KBM-7 (cell line): ENCODE results near the gene MAN1C1.

Experiments
- DNase-seq: peaks from one replicate; pipeline ENCODE4 v3.0.0-alpha.2; 2015
- in situ Hi-C: fragments of 300-500 bp; cut with MboI; formaldehyde crosslinking; loops from 2 replicates; pipeline ENCODE4 v1.14.3; 2020; ENCODE audit warnings: low sequenced_read_pairs, low pct_unique_long_range_greater_than_20kb, mixed read lengths

Gene MAN1C1

DNA sequence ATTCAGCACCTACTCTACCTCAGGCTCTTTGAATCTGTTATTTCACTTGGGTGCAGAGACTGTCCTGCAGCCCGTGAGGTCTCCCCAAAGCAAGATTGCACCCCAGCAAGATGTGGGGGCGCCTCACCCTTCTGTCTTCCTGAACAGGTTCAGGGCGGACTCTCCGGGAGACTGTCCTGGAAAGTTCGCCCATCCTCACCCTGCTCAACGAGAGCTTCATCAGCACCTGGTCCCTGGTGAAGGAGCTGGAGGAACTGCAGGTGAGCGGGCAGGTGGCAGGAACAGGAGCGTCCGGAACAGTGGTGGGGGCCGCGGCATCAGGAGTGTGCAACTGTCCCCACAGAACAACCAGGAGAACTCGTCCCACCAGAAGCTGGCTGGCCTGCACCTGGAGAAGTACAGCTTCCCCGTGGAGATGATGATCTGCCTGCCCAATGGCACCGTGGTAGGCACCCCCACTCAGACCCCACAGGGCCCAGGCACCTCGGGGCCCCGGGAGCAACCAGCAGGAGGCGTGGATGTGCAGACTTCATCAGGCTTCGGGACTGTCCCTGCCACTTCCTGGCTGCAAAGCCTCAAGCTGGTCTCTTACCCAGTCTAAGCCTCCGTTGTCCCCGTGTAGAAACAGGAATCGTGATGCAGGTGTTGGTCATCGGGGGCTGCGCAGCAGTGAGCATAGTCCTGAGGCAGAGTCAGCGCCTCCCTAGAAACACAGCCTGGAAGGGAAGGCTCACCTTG lies 197.3 kb downstream of the MAN1C1 start:
- in situ Hi-C loops: no loop called here
- DNase-seq: no peak

DNA sequence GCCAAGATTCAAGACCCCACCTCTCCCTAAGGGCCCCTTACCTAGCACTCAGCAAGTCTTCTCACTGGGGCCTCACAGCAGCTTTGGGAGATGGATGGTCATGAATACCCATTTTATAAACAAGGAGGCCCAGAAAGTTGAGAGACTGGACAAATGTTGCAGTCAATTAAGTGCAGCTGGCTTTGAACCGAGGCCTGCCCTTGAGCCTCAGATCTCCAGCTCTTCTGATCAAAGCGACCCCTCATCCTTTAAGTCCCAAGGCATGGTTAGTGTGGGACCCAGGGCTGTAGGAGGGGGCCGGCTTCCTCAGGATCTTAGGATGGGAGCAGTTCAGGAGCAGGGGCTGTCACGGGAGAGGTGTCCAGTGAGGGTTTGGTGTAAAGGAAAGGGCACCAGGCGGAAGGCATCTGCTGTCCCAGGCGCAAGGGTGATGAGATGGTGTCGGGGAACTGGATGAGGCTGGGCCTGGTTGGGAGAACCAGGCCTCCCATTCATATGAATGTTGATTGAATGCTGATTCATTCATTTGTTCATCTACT lies 198.0 kb downstream of the MAN1C1 start:
- DNase-seq: no peak
- in situ Hi-C loops: no loop called here

DNA sequence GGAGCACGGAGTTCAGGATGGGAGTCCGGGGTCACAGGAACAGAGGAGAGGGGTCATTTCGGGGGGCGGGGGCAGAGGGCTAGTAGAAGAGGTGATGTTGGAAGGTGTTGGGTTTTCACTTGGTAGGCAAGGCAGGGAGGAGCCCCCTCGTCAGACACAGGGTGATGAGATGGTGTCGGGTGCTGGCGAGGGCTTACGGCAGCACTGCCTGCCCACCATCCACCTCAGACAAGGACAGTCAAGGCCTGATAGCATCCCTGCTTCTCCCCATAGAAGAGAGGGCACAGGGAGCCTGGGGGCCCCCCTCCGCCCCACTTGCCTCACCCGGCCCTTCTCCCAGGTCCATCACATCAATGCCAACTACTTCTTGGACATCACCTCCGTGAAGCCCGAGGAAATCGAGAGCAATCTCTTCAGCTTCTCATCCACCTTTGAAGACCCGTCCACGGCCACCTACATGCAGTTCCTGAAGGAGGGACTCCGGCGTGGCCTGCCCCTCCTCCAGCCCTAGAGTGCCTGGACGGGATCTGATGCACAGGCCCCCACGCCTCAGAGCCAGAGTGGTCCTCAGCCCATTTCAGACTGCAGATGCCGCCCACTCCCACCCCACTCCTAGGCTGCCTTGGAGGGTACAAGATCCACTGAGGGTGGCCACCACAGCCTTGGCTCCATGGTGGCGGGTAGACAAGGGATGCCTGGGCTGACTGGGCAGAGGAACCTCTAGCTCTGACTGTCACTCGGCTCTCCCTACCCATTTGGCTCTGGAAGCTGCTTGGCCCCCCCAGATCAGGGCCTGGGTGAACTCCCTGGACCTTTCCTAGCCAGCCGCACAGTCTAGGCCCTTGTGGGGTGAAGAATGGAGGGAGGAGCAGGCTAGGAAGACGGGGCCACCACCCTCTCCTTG lies 198.9 kb downstream of the MAN1C1 start:
- no peak for DNase-seq
- in situ Hi-C loops: no loop called here

DNA sequence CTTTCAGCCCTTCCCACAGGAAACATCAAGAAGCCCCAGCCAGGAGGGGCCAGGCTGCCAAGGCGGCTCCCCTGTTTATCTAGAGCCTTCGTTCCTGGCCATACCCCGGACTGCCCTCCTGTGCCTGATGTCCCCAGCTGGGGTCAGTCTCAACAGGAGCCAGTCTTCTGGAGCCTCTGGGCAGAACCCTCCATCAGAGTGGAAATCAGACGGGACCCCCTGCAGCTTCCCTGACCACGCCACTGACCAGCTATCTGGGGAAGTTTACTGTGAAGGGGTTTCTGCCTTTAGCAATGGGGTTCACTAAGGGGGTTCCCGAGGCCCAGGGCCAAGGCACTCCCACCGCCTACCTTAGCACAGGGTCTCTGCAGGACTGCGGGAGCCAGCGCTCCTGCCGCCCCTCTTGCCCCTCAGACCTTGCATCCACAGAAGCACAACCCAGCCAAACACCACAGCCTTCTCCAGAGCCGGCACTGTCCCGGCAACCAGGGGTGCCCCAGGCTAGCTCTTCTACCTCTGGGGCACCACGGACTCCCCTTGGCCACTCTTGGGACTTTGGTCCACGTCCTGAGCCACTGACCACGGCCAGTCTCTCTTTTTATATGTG lies 199.6 kb downstream of the MAN1C1 start:
- in situ Hi-C loops: no loop called here
- DNase-seq: no peak

DNA sequence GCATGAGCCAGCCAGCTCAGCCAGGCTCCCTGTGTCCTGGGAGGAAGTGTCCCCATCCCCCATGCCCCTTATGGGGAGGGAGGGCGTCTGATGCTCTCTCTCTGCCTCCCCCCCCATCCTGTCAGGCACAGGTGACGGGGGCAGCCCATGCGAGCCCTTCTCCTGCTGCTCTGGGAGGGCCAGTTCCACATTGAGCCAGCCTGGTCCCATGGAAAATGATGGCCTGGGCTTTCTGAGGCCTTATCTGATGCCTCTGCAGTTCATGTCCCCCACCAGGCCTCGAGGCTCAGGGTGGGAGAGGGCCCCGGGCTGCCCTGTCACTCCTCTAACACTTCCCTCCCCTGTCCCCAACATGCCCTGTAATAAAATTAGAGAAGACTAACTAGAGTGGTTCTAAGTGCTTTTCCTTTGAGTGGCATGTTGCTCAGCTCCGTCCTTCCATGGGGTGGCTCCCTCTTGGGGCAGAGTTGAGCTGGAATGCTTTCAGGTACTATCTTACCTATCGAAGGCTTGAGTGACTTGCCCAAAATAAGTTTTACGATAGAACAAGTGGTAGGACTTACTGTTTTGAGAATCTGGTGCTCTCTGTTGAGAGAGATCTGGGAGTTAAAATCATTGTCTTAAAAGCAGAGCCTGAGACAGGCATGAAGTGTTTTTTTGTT lies 201.4 kb downstream of the MAN1C1 start:
- in situ Hi-C loops: no loop called here
- no peak for DNase-seq

DNA sequence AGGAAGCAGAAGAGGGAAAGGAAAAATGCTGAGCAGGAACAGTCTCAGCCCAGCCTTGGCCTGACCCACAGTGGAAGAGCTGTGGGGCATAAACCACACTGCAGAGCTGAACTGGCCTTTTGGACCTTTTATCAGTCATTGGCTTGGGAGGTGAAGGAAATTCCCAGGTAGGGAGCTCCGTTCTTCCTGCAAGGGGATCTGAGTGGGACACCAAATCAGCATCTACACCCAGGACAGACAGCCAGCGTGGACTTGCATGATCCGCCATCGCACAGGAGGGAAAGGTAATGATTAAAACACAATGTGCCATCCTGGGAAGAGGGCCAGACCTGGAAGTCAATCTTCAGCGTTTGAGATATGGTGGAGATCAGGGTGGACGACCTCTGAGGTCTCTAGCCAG lies 202.0 kb downstream of the MAN1C1 start:
- DNase-seq: no peak

DNA sequence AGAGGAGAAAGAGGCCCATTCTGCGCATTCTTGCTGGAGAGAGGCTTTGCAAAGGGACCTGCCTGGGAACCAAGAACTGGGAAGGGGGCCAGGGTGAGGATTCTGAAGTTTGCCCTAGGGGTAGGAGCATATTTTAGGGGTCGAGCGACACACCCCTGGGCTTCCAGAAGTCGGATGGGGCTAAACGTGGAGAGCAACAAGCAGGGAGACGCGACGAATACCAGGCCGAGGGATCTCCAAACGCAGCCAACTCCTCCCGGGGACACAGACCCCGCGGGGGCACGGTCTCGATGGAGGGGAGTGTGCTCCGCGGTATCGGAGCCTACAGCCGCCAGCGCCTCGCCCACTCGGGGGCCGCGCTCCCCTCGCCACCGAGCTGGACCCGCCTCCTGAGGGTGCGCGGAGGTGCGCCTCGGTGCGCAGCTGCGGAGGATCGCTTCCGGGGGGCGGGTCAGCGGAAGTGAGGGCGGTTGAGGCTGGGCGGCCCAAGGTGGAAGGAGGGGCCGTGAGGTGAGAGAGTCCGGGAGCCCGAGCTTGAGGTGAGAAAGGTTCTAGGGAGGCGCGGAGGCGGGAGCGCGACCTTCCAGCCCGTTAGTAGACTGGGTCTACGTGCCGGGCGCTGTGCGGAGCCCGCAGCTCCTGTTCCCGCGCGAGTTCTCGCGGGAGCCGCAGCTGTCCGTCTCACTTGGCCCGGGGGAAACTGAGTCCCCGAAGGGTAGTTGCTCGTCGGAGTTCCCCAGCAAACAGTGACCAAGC lies 203.1 kb downstream of the MAN1C1 start, which contains the start of gene MTFR1L:
Gene MTFR1L, plus strand, starts transcription at position 464 of the 756 bp plus-strand sequence. CDS start 3,151 bp downstream, outside the sequence.
- in situ Hi-C loops: no loop called here
- peak; percentile 89 for DNase-seq

More for the DNA sequence above, 202.0 kb downstream of the MAN1C1 start:
- in situ Hi-C loops: no loop called here

DNA sequence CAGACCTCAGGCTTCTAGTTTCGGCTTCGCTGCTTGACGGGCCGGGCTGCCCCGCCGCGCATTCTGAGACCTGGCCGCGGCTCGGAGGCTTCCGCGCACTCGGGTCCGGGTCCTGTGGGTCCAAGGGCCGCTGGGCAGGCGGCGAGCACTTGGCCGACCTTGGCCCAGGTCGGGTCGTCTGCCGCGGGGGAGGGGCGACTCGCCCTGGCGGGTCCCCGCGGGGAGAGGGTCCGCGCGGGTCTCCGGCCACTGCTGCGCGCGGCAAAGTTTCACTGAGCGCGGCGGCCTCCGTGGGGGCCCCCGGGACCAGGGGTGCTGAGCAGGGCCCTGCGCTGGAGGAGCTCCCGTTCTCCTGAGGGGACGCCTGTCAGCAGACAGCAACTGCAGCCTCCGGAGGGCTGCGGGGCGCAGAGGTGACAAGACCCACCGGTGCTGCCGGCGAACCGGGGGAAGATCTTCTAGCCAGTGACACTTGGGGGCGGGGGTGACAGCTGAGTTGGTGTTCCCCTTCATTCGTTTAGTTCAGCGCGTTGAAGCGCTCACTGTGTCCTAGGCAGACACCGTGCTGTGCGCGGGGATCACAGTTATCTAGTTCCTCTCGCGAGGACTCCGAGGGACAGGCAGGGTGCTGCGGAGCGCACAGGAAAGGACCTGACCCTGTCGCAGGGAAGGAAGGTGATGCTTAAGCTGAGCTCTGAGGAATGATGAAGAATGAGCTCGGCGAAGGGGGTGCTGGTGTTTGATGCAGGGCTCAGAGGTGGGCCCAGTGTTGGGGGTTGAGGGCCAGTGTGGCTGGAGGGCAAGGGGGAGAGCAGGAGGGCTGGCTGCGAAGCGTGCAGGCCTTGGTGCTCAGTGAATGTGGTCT lies 203.9 kb downstream of the MAN1C1 start:
- peak; percentile 77 for DNase-seq

DNA sequence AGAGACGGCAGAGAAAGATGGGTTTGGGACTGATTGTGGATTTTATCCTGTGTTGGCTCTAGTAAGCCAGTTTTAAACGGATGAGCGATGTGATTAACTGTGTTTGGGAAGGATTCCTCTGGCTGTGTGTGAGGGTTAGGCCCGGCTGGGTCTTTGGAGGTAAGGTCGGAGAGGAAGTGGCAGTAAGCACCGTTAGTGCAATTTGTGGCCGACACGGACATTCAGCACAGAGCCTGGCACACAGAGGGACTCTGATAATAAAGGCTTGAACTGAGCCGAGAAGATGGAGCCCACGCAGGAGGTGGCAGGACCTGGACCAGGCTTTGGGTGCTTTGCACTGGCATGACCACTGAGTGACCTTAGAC lies 204.5 kb downstream of the MAN1C1 start:
- in situ Hi-C loops: no loop called here
- no peak for DNase-seq

More for the DNA sequence above, 203.9 kb downstream of the MAN1C1 start:
- in situ Hi-C loops: no loop called here

DNA sequence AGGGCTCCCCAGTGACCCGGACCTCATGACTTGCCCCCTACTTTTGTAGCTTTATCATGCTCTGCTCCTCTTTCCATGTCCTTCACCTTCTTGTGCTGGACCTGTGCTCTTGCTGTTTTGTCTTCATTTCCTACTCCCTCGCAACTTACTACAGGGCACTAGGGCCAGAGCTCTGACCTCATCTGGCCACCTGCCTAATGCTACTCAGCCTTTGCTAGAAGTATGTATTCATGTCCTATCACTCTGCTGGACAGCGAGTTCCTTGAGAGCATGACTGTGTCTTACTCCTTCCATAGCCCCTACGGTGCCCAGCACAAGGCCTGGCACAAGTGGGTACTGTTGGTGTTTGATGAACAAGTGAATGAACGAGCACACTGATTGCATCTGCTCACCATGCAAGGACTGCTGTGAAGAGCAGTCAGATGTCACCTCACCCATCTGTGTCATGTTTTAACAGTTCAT lies 205.1 kb downstream of the MAN1C1 start:
- DNase-seq: no peak
- in situ Hi-C loops: no loop called here

DNA sequence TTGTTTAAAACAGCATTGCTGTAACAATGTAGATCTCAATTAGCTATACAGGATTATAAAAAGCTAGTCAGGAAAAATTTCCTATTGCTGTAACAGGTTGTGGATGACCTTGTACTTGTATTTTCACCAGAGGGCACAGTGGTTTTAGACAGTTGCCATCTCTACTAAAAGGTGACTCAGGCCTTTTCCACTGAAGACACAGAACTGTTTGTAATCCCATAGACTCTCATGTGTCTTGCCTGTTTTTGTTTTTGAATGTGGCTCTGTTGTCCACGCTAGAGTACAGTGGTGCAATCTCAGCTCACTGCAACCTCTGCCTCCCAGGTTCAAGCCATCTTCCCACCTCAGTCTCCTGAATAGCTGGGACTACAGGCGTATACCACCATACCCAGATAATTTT lies 209.0 kb downstream of the MAN1C1 start:
- DNase-seq: no peak
- in situ Hi-C loops: no loop called here

DNA sequence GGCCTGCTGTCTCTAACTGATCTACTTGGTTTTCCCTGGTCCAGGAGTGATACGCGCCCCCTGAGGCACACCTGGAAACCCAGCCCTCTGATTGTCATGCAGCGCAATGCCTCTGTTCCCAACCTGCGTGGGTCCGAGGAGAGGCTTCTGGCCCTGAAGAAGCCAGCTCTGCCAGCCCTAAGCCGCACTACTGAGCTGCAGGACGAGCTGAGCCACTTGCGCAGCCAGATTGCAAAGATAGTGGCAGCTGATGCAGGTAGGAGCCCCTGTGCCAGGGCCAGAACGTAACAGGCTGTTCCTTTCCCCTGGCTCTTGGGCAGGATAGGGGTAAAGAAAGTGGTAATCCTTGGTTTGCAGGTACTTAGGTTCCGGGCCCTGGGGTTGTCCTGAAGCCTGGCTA lies 210.0 kb downstream of the MAN1C1 start:
- DNase-seq: no peak
- in situ Hi-C loops: no loop called here

DNA sequence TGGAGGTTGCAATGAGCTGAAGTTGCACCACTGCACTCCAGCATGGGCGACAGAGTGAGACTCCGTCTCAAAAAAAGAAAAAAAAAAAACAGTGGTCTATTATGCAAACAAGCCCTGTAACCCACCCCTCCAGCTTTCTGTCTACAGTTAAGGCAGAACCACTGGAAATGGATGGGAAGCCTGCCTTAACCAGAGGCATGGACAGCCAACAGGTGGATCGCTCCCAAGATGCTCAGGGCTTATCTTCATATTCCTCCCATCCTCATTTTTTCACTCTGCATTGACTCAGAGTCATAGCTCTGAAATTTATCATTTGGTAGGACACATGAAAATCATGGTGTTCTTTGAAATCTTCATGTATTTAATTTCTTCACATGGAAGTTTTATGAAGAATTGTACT lies 211.9 kb downstream of the MAN1C1 start:
- no peak for DNase-seq
- in situ Hi-C loops: no loop called here

DNA sequence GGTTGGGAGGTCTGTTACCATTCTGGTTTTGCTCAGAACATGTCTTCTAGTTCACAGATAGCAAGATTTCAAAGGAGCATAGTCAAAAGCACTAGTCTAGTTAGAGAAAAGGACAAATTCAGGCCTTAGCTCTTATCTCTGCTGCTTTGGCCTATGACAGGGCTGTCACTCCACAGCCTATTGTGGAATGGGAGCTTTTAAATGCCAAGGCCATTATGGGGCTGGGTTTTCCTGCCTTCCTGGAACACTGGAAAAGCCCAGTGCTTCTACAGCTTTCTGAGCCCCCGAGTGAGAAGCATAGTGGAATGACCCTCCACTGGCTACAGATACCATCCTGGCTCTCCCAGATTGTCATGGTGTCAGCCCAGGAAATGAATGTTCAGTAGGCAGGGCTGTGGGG lies 212.5 kb downstream of the MAN1C1 start:
- in situ Hi-C loops: no loop called here
- no peak for DNase-seq

DNA sequence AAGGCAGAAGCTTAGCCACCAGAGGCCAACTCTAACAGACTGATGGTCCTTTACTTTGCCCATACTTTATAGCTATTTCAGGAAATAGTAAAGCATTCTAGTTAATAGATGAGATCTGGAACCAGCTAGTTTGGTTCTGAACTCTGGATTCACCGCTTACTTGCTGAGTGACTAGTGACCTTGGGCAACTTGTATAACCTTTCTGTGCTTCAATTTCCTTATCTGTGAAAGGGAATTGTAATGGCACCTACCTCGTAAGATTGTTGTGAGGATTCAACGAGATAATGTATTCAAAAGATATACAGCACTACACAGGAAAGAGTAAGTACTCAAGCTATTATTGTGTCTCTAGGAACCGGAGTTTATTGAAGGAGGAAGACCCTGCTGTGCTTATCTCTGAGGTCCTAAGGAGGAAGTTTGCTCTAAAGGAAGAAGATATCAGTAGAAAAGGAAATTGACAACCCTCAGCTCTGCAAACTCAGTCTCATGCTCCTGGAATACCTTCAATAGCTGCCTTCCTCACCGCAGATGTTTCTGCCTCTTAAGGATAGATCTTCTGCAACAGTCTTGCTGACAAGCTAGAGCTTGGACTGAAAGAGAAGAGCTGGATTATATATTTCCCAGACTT lies 215.1 kb downstream of the MAN1C1 start:
- DNase-seq: peak; percentile 88
- in situ Hi-C loops: no loop called here

DNA sequence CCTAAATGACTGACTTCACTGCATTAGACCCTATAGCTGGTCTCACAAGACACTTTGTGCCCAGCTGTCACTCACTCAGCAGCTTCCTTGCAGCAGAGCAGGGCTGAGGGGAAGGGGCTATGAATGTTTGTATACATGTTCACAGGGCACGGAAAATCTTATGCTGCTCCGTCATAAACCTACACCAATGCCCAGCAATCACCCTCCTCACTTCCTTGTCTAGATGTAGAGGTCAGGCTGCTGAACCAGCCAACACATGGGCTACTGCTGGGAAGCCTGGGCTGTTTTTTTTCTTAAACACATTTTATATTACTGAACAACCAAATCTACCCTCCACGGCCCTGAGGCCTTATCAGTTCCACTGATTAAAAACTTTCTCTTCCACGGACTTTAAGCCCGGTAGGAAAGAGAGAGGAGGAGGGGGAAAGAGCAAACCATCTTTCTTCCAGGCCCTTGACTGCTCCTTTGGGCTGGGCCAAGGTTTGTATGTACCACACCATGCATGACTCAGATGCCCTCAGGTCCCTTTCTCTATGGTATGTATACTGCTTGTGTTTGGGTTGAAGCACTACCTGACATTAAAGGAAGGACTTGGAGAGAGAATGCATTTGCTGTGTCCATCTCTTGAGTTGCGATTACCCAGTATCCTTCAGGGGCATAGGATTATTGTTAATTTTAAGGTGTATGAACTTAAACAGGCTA lies 215.9 kb downstream of the MAN1C1 start:
- DNase-seq: no peak
- in situ Hi-C loops: no loop called here

DNA sequence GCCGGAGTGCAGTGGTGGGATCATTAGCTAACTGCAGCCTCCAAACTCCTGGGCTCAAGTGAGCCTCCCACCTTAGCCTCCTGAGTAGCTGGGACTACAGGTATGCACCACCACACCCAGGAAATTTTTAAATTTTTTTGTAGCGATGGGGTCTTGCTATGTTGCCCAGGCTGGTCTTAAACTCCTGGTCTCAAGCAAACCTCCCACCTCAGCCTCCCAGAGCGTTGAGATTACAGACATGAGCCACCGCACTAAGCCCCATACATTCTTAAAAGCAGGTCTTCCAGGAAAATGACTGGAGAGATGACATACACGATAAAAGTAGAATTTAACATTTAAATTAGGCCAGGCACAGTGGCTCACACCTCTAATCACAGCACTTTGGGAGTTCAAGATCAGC lies 216.6 kb downstream of the MAN1C1 start:
- in situ Hi-C loops: no loop called here
- DNase-seq: no peak
